HG03432 (cell line): ENCODE measurements around the gene FAM169A.
"Not testable (repeated sequence)": the region's sequence is repeated elsewhere in the genome, so short reads cannot be mapped to it uniquely, and the experiment has no call there.

Source experiments
- ATAC-seq: cut with Tn5 transposase; IDR thresholded peaks from one replicate; pipeline ENCODE4 v1.9.1; 2021; ENCODE audit warnings: mild to moderate bottlenecking, moderate library complexity; ENCODE audit not compliant: unreplicated experiment

FAM169A gene

GRCh38 chr5:74870299-74871067 is 4.3 kb upstream of the FAM169A start:
- ATAC-seq, result no peak

GRCh38 chr5:74869414-74869813 is 3.2 kb upstream of the FAM169A start:
- not testable (repeated sequence) for ATAC-seq

DNA sequence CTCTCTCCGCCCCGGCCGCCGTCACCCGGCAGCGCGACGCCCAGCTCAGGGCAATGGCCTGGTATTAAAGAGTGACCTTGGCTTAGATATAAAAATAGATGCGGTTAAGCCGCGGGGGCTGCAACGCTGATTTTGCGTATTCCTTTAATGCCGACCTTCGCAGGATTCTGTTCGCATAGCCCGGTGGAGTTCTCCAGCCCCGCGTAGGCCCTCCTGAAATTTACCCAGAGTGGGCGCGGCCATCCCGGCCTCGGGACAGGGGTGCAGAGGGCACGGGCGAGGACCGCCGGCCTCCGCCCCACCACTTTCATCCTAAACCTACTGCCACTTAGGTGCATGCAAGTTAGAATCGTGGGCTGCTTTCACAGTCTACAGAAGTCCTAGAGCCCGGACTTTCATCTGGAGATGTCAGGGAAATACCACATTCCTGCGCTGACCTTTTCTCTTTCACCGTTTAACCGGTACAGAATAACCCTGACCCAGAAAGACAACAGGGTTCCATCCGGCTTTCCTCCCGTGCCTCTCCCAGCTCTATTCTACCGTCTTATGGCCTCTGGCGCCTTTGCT is 492 bp upstream of the FAM169A start:
- ATAC-seq, result peak; percentile 12

GRCh38 chr5:74865256-74865803 is 857 bp downstream of the FAM169A start:
- ATAC-seq, result no peak

DNA sequence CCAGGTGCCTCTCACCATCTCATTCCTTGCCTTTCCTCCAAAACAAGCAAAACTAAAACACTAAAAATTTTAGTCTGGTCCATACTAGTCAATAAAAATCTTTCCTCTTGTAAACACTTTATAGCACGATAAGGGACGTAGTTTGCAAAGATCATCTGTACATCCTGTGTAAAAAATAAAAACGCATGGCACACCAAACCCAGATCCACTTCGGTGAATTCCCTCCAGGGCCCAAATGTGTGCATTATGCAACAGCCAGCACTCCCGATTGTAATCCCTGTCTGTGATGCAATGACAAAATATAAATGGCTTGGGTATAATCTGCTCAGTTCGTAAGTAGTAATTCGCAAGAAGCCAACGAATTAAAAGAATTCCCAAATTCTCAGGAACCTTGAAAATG is 1.4 kb downstream of the FAM169A start:
- ATAC-seq, result no peak

DNA sequence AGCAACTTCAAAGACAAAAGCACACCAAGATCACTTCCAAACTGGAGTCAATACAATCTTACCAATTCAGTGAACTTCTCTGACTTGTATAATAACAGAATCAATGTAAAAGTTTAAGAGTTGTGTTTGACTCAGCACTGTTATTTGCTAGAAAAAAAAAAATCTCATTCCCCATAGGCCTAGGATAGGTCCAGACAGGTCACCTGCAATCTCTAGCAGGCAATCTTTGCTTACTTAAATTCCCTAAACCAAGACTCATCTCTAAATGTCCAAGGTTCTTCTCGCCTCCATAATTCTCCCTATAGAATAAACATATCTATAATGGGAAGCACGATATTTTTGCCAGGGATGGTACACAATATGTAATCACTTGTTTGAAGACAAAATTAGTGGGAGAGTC is 2.5 kb downstream of the FAM169A start:
- ATAC-seq, result no peak

GRCh38 chr5:74862221-74862620 is 4.0 kb downstream of the FAM169A start:
- no peak for ATAC-seq

DNA sequence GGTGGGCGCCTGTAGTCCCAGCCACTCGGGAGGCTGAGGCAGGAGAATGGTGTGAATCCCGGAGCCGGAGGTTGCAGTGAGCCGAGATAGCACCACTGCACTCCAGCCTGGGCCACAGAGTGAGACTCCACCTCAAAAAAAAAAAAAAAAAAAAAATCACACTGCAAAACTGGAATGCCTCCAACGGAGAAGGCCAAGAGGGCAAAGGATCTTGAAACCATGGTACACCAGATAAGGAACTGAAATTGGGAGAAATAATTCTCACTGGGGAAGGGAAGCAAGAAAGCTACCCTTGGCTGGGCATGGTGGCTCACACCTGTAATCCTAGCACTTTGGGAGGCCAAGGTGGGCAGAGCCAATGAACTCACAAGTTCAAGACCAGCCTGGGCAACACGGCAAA is 9.2 kb downstream of the FAM169A start:
- not testable (repeated sequence) for ATAC-seq

DNA sequence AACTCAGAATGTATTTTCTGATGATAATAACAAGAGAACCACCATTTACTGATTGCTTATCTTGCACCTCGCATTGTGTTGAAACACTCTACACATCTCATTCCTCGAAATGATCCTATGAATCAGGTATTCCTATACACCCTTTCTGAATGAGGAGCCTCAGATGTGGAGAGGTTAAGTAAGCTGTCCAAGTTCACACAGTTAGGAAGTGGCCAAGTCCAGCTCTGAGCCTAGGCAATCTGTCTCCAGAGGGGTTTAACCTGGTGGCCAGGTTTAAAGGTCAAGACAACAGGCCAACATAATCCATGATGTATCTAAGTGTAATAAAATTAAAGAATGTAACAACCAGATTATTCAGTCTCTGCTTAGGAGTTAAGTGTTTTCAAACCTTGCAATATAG is 12.9 kb downstream of the FAM169A start:
- no peak for ATAC-seq

- ATAC-seq, result no peak
These were observed 14.4 kb downstream of the FAM169A start for GRCh38 chr5:74851684-74852353.

- ATAC-seq, result no peak
These were observed 15.3 kb downstream of the FAM169A start for GRCh38 chr5:74850789-74851425.

DNA sequence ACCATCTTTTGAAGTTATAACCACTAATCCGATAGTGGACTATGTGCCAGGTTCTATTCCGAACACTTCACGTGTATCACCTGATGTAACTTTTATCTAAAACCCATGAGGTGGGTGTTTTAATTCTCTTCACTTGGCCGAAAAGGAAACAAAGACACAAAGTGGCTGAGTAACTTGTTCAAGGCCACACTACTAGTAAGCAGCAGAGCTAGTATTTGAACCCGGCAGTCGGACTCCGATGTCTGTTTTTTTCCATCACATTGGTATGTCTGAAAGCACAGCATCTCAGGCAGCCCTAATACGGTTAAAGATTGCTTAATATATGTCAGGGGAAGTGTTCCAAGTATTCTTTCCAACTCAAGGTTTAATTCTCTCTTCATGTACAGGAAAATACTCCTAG is 16.2 kb downstream of the FAM169A start:
- ATAC-seq, result no peak

GRCh38 chr5:74848553-74849025 is 17.6 kb downstream of the FAM169A start:
- no peak for ATAC-seq

- no peak for ATAC-seq
These were observed 27.0 kb downstream of the FAM169A start for GRCh38 chr5:74839229-74839628.

GRCh38 chr5:74838262-74838661 is 27.9 kb downstream of the FAM169A start:
- no peak for ATAC-seq

DNA sequence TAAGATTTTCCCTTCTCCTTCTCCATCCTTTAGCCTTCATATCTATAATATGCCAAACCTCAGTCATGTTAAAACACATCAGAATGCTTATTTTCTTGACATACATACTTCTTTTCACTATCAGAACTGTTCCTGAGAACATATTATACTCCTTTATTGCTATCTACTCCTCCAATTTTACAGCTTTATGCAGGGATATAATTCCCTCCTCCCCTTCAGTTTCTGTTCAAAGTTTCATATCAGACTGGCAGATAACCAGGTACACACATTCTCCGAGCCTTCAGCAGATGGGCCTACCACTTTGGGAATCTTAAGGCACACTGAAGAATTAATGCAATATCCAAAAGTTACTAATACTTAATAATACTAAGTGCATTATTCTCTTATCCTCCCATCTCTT is 29.1 kb downstream of the FAM169A start:
- ATAC-seq, result no peak

DNA sequence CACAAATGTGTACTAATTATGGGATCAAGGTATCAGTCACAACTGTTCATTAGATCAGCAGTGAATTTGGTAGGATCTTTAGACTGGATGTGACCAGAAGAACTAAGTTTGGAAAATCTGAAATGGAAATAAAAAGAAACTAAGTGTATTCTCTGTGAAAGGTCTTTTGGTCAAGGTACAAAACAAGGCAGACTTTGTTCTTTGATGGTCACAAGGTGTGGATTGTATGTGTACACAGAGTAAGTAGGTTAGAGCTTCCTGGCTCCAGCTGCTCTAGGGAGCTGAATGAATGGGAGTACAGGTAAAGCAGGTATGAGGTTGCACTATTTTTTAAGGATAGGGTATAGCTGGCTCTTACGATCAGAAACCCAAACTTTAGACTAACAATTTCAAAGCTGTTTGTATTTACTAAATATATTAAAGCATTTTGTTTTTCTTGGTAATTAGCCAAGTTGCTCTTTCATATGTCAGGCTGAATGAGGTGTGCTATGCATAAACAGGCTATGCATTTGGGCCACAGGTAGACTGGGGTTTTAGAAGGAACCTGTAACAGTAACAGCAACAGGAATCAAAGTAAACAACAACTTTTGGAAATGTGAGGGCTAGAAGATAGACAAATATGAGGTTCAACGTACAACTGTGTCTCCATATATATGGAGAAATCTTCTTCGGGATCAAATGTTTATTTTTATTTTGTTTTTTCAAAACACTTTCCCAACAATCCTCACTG is 32.5 kb downstream of the FAM169A start:
- no peak for ATAC-seq

GRCh38 chr5:74829413-74829812 is 36.8 kb downstream of the FAM169A start:
- ATAC-seq, result no peak

- no peak for ATAC-seq
These were observed 43.9 kb downstream of the FAM169A start for GRCh38 chr5:74822288-74822687.

DNA sequence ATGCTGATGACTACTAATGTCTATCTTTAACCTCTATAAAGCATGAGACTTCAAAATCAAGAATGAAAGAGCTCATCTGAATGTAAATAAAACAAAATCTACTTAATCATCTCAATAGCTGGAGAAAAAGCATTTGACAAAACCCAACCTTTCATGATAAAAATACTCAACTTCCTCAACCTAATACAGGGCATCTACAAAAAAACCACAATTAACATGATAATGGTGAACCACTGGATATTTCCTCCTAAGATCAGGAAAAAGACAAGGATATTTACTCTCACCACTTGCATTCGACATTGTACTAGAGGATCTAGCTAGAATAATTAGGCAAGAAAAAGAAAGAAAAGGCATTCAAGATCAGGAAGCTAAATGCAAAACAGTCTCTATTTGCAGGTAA is 49.3 kb downstream of the FAM169A start:
- no peak for ATAC-seq

DNA sequence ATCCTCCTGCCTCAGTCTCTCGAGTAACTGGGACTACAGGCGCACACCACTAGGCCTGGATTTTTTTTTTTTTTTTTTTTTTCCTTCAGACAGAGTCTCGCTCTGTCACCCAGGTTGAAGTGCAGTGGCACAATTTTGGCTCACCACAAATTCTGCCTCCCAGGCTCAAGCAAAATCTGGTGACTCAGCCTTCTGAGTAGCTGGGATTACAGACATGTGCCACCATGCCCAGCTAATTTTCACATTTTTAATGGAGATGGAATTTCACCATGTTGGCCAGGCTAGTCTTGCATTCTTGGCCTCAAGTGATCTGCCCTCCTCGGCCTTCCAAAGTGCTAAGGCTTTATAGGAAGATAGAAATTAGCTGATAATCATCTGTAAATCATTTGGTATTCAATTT is 55.3 kb downstream of the FAM169A start:
- no peak for ATAC-seq
